Hematopoietic multipotent progenitor cell treated with erythropoietin and hydrocortisone succinate and interleukin-3 and kit ligand, for 17 days (in vitro differentiated cells): ENCODE results near the gene CD160.
"Not testable (repeated sequence)": the region's sequence is repeated elsewhere in the genome, so short reads cannot be mapped to it uniquely, and the experiment has no call there.

Experiments
- DNase-seq: peaks from one replicate; pipeline ENCODE4 v3.0.0-alpha.2; 2015; ENCODE audit warnings: low spot score

CD160 gene

DNA sequence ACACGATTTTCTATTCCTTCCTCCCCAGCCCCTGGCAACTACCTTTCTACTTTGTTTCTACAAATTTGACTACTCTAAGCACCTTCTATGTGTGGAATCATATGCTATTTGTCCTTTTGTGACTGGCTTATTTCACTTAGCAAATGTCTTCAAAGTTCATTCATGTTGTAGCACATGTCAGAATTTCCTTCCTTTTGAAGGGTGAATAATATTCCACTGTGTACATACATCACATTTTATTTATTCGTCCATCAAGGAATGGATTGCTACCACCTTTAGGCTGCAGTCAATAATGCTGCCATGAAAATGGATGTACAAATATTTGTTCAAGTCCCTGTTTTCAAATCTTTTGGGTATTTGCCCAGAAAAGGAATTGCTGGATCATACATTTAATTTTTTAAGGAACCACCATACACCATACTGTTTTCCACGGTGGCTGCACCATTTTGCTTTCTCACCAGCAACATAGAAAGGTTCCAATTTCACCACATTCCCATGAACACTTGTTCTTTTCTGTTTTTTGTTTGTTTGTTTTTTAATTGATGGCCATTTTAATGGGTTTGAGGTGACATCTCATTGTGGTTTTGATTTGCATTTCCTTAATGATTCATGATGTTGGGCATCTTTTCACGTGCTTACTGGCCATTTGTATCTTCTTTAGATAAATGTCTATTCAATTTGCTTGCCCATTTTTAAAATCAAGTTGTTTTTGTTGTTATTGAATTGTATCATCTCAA, 8.8 kb upstream of the CD160 start:
- DNase-seq: no peak

- no peak for DNase-seq
Observed at GRCh38 chr1:145711213-145711651, 8.1 kb upstream of the CD160 start.

- no peak for DNase-seq
Observed at GRCh38 chr1:145714524-145715111, 4.7 kb upstream of the CD160 start.

DNA sequence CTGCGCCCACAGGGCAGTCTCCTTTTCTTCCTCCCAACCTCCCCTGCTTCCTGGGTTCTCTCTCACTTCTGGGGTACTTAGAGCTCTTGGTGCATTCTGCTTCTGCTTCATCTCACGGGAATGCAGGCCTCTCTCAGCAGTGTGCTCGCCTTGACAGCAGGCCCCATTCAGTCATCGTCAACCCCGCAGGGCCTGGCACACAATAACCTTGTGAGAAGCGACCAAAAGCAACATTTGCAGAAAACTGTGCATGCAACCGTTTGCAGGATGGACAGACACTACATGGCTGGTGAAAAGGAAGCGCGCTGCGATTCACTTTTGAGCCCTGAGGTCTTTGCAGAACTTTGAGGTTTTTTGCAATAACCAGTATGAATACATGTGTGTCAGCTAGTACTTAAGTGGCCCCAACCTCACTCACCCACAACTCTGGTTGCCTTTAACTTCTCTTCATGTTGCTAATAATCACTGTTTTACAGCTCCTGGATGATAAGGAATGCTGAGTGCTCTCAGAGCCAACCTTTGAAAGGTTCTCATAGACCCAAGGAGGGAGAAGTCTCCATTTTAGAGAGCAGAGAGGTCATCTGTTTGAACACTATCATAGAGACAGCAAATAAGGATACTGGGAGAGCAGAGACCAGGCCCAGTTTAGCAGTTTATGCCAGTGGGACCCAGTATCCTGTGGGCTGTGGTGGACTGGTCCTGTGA, 2.5 kb upstream of the CD160 start:
- DNase-seq: no peak

GRCh38 chr1:145717833-145718232, 1.5 kb upstream of the CD160 start:
- no peak for DNase-seq

GRCh38 chr1:145718465-145718864, 834 bp upstream of the CD160 start:
- not testable (repeated sequence) for DNase-seq

GRCh38 chr1:145720556-145720877, 1.2 kb downstream of the CD160 start:
- no peak for DNase-seq

GRCh38 chr1:145720878-145721671, 1.8 kb downstream of the CD160 start:
- DNase-seq: peak; percentile 69

GRCh38 chr1:145726193-145726592, 6.9 kb downstream of the CD160 start:
- not testable (repeated sequence) for DNase-seq

DNA sequence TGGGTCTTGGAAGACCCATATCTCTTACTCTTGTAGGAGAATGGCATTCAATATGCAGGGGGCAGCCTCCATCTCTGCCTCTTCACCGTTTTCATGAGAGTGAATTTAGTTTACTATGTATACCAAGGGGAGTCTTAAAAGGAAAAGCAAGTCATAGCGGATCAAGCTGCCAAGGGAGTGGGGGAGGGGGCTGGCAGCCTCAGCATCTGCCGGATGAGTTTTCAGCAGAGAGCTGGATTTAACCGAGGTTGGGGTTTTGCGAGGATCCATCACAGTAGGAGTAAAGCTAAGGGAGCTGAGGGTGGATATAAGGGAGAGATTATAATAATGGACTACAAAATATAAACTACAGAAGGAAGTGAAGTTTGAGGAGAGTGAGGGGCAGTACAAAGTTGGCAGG, 9.9 kb downstream of the CD160 start:
- DNase-seq: no peak

GRCh38 chr1:145729666-145730436, 10.6 kb downstream of the CD160 start:
- no peak for DNase-seq

DNA sequence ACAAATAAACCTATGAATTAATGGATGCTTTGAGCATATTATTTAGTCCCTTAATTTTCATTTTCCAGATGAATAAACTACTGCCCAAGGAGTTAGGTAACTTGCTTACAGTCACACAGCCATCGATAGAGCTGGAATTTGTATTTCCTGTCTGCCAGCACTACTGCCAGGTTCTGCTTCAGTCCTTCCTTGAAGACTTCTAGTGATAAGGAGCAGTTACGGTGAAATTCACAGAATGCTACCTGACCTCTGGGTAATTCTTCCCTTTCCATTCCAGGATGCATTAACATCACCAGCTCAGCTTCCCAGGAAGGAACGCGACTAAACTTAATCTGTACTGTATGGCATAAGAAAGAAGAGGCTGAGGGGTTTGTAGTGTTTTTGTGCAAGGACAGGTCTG, 11.2 kb downstream of the CD160 start:
- no peak for DNase-seq

DNA sequence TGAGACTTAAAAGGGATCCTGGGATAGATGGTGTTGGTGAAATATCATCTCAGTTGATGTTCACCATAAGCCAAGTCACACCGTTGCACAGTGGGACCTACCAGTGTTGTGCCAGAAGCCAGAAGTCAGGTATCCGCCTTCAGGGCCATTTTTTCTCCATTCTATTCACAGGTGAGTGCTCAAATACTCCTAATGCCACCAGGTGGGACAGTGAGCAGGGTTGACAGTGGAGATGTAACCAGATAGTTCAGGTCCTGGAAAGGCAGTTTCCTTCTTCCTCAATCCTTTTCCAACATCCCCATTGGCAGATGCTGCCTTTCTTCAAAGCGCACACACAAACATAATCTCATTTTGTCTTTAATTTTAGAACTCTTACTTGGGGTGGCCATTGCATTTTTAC, 11.6 kb downstream of the CD160 start:
- no peak for DNase-seq

- DNase-seq: no peak
Observed at GRCh38 chr1:145736191-145736590, 16.9 kb downstream of the CD160 start.

DNA sequence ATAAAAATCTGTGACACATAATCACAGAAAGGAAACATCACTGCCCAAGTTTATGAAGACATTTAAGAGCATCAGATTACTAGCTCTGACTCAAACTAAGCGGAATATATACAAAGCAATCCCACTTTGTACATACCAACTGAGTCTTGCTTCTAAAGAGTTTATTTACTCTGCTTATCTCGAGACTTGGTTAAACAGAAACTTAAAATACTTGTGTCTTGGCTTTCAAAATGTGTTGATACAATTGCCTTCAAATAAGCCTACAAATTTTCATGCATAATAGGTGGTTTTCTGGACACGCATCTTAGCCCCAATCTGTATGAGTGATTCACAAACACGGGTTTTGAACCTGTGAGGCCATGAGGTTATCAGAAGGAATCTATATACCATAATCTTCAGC, 21.0 kb downstream of the CD160 start:
- no peak for DNase-seq

GRCh38 chr1:145747398-145748247, 28.3 kb downstream of the CD160 start:
- DNase-seq: no peak

GRCh38 chr1:145750426-145750825, 31.1 kb downstream of the CD160 start:
- DNase-seq: no peak

- no peak for DNase-seq
Observed at GRCh38 chr1:145751491-145752037, 32.3 kb downstream of the CD160 start.

DNA sequence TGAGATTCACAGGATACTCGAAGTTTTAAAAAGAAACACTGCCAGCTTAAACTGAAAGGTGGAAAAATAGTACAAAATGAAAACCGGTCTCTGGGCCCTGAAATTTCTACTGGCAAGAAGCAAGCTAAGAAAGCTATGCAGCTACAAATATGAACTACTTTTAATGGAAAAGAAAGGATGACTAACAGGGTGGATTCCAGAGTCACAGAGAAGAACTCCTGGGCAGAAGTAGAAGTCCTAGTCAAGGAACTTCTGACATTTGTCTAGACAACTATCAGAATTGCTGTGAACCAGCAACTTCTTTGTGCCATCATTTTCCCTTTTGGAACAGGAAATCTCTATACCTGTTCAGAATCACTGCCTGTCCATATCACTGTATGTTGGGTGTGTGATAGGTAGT, 38.1 kb downstream of the CD160 start:
- no peak for DNase-seq

DNA sequence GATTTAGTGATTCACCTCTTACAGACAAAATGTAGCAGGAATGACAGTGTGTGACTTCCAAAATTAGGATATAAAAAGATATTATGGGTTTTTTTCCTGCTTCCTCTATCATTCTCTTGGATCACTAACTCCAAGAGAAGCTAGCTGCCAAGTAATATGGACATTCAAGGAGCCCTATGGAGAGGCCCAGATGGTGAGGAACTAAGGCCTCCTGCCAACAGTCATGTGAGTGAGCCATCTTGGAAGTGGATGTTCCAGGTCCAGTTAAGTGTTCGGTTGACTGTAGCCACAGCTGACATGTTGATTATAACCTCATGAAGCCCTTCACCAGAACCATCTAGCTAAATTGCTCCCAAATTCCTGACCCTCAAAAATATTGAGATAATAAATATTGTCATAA, 38.8 kb downstream of the CD160 start:
- no peak for DNase-seq

GRCh38 chr1:145758575-145758974, 39.3 kb downstream of the CD160 start:
- no peak for DNase-seq
